ENCODE data around the gene DYSF.

Gene DYSF

DNA sequence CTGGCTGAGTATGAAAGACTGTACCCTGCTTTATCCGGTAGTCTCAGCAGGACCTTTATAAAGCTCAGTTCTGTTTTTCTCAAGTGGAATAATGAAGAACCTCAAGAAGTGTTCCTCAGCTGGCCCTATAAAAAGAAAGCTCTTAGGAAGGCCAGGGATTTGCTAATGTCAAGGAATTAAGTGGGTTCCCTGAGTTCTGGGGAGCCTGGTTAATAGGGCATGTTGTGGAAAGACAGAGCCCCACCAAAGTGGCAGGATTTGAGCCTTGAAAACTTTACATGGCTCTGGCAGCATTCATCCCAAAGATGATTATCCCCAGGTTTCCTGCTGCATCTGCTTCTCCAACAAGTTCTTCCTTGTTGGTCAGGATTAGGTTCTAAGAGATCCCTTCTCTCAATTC lies 6.9 kb upstream of the DYSF start:
- Histone ChIP-seq H3K9ac (ENCODE audit: low read depth, low read length, poor library complexity) (no peak overlapping the region), H3K9me3 (replicated peaks in 1 of 2; ENCODE audit: control insufficient read depth in 2 of 2, insufficient read depth in 1 of 2, low read depth in 1 of 2, low read length in 2 of 2) (peaks cover 0 to 6% of the 10 kb centered on the region in 2 donors), H2AK5ac (ENCODE audit: low read depth, low read length) (no peak overlapping the region), H3K4ac (ENCODE audit: low read length) (no peak overlapping the region), H2BK15ac (ENCODE audit: low read length) (no peak overlapping the region), H3K27ac (replicated peaks; ENCODE audit: low read length) (no peak overlapping the region), H3K36me3 (replicated peaks in 1 of 2; ENCODE audit: control insufficient read depth in 2 of 2, insufficient read depth in 2 of 2, low read length in 2 of 2) (peaks cover 3 to 24% of the 10 kb centered on the region in 2 donors), H2BK5ac (ENCODE audit: low read length) (no peak overlapping the region), H4K91ac (ENCODE audit: low read depth, low read length, poor library complexity) (no peak overlapping the region), H2BK120ac (ENCODE audit: low read depth, low read length) (no peak overlapping the region), H3K79me1 (ENCODE audit: low read depth, low read length) (no peaks in the 10 kb centered on the region), H3K4me1 (ENCODE audit: control insufficient read depth in 2 of 2, insufficient read depth in 1 of 2, low read depth in 1 of 2, low read length in 2 of 2) (peaks cover 0 to 2% of the 10 kb centered on the region in 2 donors), H3K27me3 (ENCODE audit: control insufficient read depth in 3 of 3, insufficient read depth in 3 of 3, low read depth in 1 of 3, low read length in 3 of 3) (peaks cover 0 to 6% (median 0%) of the 10 kb centered on the region in 3 experiments), H3K14ac (ENCODE audit: low read length) (no peak overlapping the region), H2AFZ (ENCODE audit: low read length) (no peak overlapping the region), H3K18ac (ENCODE audit: low read length) (no peak overlapping the region), H3K4me3 (ENCODE audit: low read length in 2 of 2) (no peak overlapping the region), H2BK12ac (ENCODE audit: low read length) (no peak overlapping the region), H3K4me2 (ENCODE audit: insufficient read depth, low read length, poor library complexity, severe bottlenecking) (no peak overlapping the region), H3K23ac (ENCODE audit: low read depth, low read length, poor library complexity) (no peak overlapping the region), H4K8ac (ENCODE audit: low read depth, low read length) (no peak overlapping the region)
- no peak for DNase-seq (ENCODE audit: low spot score)
- no CpG with 5 or more reads among the region's 1 CpG for WGBS, 2 donors (ENCODE audit: extremely low coverage in 2 of 2, insufficient read length in 2 of 2, insufficient replicate concordance in 1 of 2)

DNA sequence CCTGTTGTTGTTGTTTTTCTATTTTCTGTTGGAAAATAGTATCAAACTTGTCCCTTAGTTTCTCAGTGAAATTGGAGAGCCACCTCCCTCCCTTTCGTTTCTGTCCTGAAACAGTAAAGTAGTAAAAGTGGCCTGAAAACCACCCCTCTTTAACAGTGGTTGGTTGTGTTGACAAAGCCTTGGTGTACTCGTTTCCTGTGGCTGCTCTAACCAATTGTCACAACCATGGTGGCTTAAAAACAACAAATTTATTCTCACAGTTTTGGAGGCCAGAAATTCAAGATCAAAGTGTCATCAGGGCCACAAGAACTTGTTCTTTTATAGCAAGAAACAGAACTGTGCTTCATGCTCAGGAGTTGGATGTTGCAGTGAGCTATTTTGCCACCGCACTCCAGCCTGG lies 4.0 kb upstream of the DYSF start:
- Histone ChIP-seq H2BK5ac (ENCODE audit: low read length) (no peak overlapping the region), H2BK120ac (ENCODE audit: low read depth, low read length) (no peak overlapping the region), H2BK15ac (ENCODE audit: low read length) (no peak overlapping the region), H3K14ac (ENCODE audit: low read length) (no peak overlapping the region), H4K91ac (ENCODE audit: low read depth, low read length, poor library complexity) (no peak overlapping the region), H3K4me1 (ENCODE audit: control insufficient read depth in 2 of 2, insufficient read depth in 1 of 2, low read depth in 1 of 2, low read length in 2 of 2) (peaks cover 3 to 4% of the 10 kb centered on the region in 2 donors), H3K4me3 (ENCODE audit: low read length in 2 of 2) (no peak overlapping the region), H3K79me1 (ENCODE audit: low read depth, low read length) (no peaks in the 10 kb centered on the region), H3K36me3 (replicated peaks in 1 of 2; ENCODE audit: control insufficient read depth in 2 of 2, insufficient read depth in 2 of 2, low read length in 2 of 2) (no peaks in the 10 kb centered on the region), H2AFZ (ENCODE audit: low read length) (no peak overlapping the region), H2BK12ac (ENCODE audit: low read length) (no peak overlapping the region), H3K27me3 (ENCODE audit: control insufficient read depth in 3 of 3, insufficient read depth in 3 of 3, low read depth in 1 of 3, low read length in 3 of 3) (peaks cover 0 to 35% (median 10%) of the 10 kb centered on the region in 3 experiments), H4K8ac (ENCODE audit: low read depth, low read length) (no peak overlapping the region), H3K9me3 (replicated peaks in 1 of 2; ENCODE audit: control insufficient read depth in 2 of 2, insufficient read depth in 1 of 2, low read depth in 1 of 2, low read length in 2 of 2) (no peaks in the 10 kb centered on the region), H3K4me2 (ENCODE audit: insufficient read depth, low read length, poor library complexity, severe bottlenecking) (no peak overlapping the region), H3K23ac (ENCODE audit: low read depth, low read length, poor library complexity) (no peak overlapping the region), H3K4ac (ENCODE audit: low read length) (no peak overlapping the region), H2AK5ac (ENCODE audit: low read depth, low read length) (no peak overlapping the region), H3K18ac (ENCODE audit: low read length) (no peak overlapping the region), H3K9ac (ENCODE audit: low read depth, low read length, poor library complexity) (no peak overlapping the region), H3K27ac (replicated peaks; ENCODE audit: low read length) (no peak overlapping the region)
- WGBS, 2 donors (ENCODE audit: extremely low coverage in 2 of 2, insufficient read length in 2 of 2, insufficient replicate concordance in 1 of 2), result no CpG with 5 or more reads among the region's 3 CpGs
- DNase-seq (ENCODE audit: low spot score), result no peak

DNA sequence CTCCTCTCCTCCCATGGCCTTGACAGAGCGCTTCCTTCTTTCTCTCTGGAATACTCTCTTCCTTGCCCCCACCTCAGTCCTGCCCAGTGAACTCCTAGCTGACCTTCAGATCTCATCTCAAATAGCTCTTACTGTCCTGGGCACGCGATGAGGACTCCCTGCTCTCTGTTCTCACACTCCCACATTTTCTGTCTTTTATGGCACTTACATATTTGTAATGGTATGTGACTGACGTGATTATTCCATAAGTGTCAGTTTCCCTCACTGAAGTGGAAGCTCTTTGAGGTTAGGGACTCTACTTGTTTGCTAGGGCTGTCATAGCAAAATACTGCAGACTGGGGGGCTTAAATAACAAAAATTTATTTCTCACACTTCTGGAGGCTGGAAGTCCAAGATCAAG lies 1.7 kb upstream of the DYSF start:
- Histone ChIP-seq H2BK5ac (ENCODE audit: low read length) (no peak overlapping the region), H3K79me1 (ENCODE audit: low read depth, low read length) (no peaks in the 10 kb centered on the region), H3K18ac (ENCODE audit: low read length) (no peak overlapping the region), H3K14ac (ENCODE audit: low read length) (no peak overlapping the region), H2BK15ac (ENCODE audit: low read length) (no peak overlapping the region), H3K4me3 (ENCODE audit: low read length in 2 of 2) (no peak overlapping the region), H2BK120ac (ENCODE audit: low read depth, low read length) (no peak overlapping the region), H3K4ac (ENCODE audit: low read length) (no peak overlapping the region), H3K9ac (ENCODE audit: low read depth, low read length, poor library complexity) (no peak overlapping the region), H3K36me3 (replicated peaks in 1 of 2; ENCODE audit: control insufficient read depth in 2 of 2, insufficient read depth in 2 of 2, low read length in 2 of 2) (no peaks in the 10 kb centered on the region), H2AFZ (ENCODE audit: low read length) (no peak overlapping the region), H4K91ac (ENCODE audit: low read depth, low read length, poor library complexity) (no peak overlapping the region), H3K27ac (replicated peaks; ENCODE audit: low read length) (no peak overlapping the region), H2BK12ac (ENCODE audit: low read length) (no peak overlapping the region), H3K4me2 (ENCODE audit: insufficient read depth, low read length, poor library complexity, severe bottlenecking) (no peak overlapping the region), H2AK5ac (ENCODE audit: low read depth, low read length) (no peak overlapping the region), H3K4me1 (ENCODE audit: control insufficient read depth in 2 of 2, insufficient read depth in 1 of 2, low read depth in 1 of 2, low read length in 2 of 2) (peaks cover 18 to 20% of the 10 kb centered on the region in 2 donors), H3K27me3 (ENCODE audit: control insufficient read depth in 3 of 3, insufficient read depth in 3 of 3, low read depth in 1 of 3, low read length in 3 of 3) (peaks cover 0 to 44% (median 16%) of the 10 kb centered on the region in 3 experiments), H3K9me3 (replicated peaks in 1 of 2; ENCODE audit: control insufficient read depth in 2 of 2, insufficient read depth in 1 of 2, low read depth in 1 of 2, low read length in 2 of 2) (no peaks in the 10 kb centered on the region), H4K8ac (ENCODE audit: low read depth, low read length) (no peak overlapping the region), H3K23ac (ENCODE audit: low read depth, low read length, poor library complexity) (no peak overlapping the region)
- WGBS, 2 donors (ENCODE audit: extremely low coverage in 2 of 2, insufficient read length in 2 of 2, insufficient replicate concordance in 1 of 2), result no CpG with 5 or more reads among the region's 4 CpGs
- no peak for DNase-seq (ENCODE audit: low spot score)

DNA sequence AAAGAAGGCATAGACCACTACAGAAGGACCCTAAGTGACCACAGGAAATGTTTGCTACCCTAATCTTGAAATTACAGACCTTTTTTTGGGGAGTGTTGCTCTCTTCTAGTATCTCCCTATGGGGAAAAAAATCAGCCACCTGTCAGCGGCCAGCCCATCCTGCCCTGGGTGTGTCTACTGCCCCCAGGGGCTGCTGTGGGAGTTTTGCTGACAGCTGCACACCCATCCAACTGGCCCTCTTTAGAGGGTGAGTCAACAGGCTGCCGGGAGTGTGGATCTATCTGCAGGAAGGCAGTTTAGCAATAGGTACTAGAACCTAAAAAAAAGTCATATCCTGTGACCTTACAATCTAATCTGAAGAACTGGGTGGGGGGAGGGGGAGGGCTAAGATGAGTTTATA lies 796 bp upstream of the DYSF start:
- no peaks in the 10 kb centered on the region for H3K36me3 ChIP-seq (replicated peaks in 1 of 2; ENCODE audit: control insufficient read depth in 2 of 2, insufficient read depth in 2 of 2, low read length in 2 of 2)
- no peak overlapping the region for H2AFZ ChIP-seq (ENCODE audit: low read length)
- no peak overlapping the region for H3K4me3 ChIP-seq (ENCODE audit: low read length in 2 of 2)
- no peak overlapping the region for H4K91ac ChIP-seq (ENCODE audit: low read depth, low read length, poor library complexity)
- H3K4me2 ChIP-seq (ENCODE audit: insufficient read depth, low read length, poor library complexity, severe bottlenecking), result no peak overlapping the region
- peaks cover 0 to 44% (median 16%) of the 10 kb centered on the region in 3 experiments for H3K27me3 ChIP-seq (ENCODE audit: control insufficient read depth in 3 of 3, insufficient read depth in 3 of 3, low read depth in 1 of 3, low read length in 3 of 3)
- no peak overlapping the region for H2BK12ac ChIP-seq (ENCODE audit: low read length)
- H3K18ac ChIP-seq (ENCODE audit: low read length), result no peak overlapping the region
- H4K8ac ChIP-seq (ENCODE audit: low read depth, low read length), result no peak overlapping the region
- H2AK5ac ChIP-seq (ENCODE audit: low read depth, low read length), result no peak overlapping the region
- no peaks in the 10 kb centered on the region for H3K9me3 ChIP-seq (replicated peaks in 1 of 2; ENCODE audit: control insufficient read depth in 2 of 2, insufficient read depth in 1 of 2, low read depth in 1 of 2, low read length in 2 of 2)
- no peak overlapping the region for H2BK15ac ChIP-seq (ENCODE audit: low read length)
- no peak overlapping the region for H3K27ac ChIP-seq (replicated peaks; ENCODE audit: low read length)
- no CpG with 5 or more reads among the region's 2 CpGs for WGBS, 2 donors (ENCODE audit: extremely low coverage in 2 of 2, insufficient read length in 2 of 2, insufficient replicate concordance in 1 of 2)
- no peak for DNase-seq (ENCODE audit: low spot score)
- H2BK5ac ChIP-seq (ENCODE audit: low read length), result no peak overlapping the region
- no peak overlapping the region for H3K14ac ChIP-seq (ENCODE audit: low read length)
- no peak overlapping the region for H3K23ac ChIP-seq (ENCODE audit: low read depth, low read length, poor library complexity)
- H2BK120ac ChIP-seq (ENCODE audit: low read depth, low read length), result no peak overlapping the region
- peaks cover 18 to 22% of the 10 kb centered on the region in 2 donors for H3K4me1 ChIP-seq (ENCODE audit: control insufficient read depth in 2 of 2, insufficient read depth in 1 of 2, low read depth in 1 of 2, low read length in 2 of 2)
- H3K9ac ChIP-seq (ENCODE audit: low read depth, low read length, poor library complexity), result no peak overlapping the region
- H3K4ac ChIP-seq (ENCODE audit: low read length), result no peak overlapping the region
- H3K79me1 ChIP-seq (ENCODE audit: low read depth, low read length), result no peaks in the 10 kb centered on the region
